ENCODE results near the gene C17orf107. TPM values are rescaled to one million over a fixed set of nuclear protein-coding genes. Genes with fewer than 3 reads are reported as not detected.

The C17orf107 gene
- polyA plus RNA-seq, 1 experiment, result 1.0 TPM

- no peak for DNase-seq (ENCODE audit: low read depth, low spot score)
- Histone ChIP-seq H3K27ac (ENCODE audit: low read depth, low read length) (peak overlapping the region; percentile 82), H3K27me3 (ENCODE audit: control insufficient read depth, insufficient read depth, low read length) (no peaks in the 10 kb centered on the region), H3K4me3 (ENCODE audit: low read depth, low read length) (no peak overlapping the region), H3K9me3 (ENCODE audit: control insufficient read depth, insufficient read depth, low read length) (peaks cover 3% of the 10 kb centered on the region; the same call in 1 of the 2 replicates)
- ChIA-PET CTCF (no interaction called here), POLR2A (interaction anchor here (1.3 kb wide), 1 partner anchor 9 kb away, joined by 3 read pairs; no protein-coding TSS in a partner anchor)
- no peak for TF ChIP-seq CTCF (IDR thresholded peaks at IDR 0.05; ENCODE audit: low read depth, low read length)
Observed at GRCh38 chr17:4944163-4944553, 44.8 kb downstream of the C17orf107 start.

DNA sequence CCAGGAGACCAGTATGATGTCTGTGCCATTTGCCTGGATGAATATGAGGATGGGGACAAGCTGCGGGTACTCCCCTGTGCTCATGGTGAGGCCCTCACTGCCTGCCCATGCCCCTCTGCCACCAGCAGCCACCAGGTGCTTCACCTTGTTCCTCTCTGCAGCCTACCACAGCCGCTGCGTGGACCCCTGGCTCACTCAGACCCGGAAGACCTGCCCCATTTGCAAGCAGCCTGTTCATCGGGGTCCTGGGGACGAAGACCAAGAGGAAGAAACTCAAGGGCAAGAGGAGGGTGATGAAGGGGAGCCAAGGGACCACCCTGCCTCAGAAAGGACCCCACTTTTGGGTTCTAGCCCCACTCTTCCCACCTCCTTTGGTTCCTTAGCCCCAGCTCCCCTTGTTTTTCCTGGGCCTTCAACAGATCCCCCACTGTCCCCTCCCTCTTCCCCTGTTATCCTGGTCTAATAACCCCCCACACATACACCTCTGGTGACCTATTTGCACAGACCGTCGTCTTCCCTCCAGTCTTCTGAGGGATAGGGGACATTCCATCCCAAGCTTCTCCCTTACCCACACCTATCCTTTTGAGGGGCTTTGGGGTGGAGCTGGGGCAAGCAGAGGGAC, 45.3 kb downstream of the C17orf107 start:
- peak overlapping the region; percentile 99 for H3K4me3 ChIP-seq (ENCODE audit: low read depth, low read length)
- TF ChIP-seq CTCF (IDR thresholded peaks at IDR 0.05; ENCODE audit: low read depth, low read length), result no peak
- POLR2A ChIA-PET, result interaction anchor here (1.3 to 9.1 kb wide), 2 partner anchors 9 to 23 kb away, joined by 3 to 128 read pairs; partner anchors contain the start of gene SPAG7
- peak overlapping the region; percentile 82 for H3K27ac ChIP-seq (ENCODE audit: low read depth, low read length)
- DNase-seq (ENCODE audit: low read depth, low spot score), result no peak
- CTCF ChIA-PET, result interaction anchor here (0.9 to 1.1 kb wide), 2 partner anchors 36 to 43 kb away, joined by 3 to 4 read pairs; partner anchors contain the start of gene CAMTA2
- H3K27me3 ChIP-seq (ENCODE audit: control insufficient read depth, insufficient read depth, low read length), result no peaks in the 10 kb centered on the region
- H3K9me3 ChIP-seq (ENCODE audit: control insufficient read depth, insufficient read depth, low read length), result peaks cover 3% of the 10 kb centered on the region; the same call in 1 of the 2 replicates

DNA sequence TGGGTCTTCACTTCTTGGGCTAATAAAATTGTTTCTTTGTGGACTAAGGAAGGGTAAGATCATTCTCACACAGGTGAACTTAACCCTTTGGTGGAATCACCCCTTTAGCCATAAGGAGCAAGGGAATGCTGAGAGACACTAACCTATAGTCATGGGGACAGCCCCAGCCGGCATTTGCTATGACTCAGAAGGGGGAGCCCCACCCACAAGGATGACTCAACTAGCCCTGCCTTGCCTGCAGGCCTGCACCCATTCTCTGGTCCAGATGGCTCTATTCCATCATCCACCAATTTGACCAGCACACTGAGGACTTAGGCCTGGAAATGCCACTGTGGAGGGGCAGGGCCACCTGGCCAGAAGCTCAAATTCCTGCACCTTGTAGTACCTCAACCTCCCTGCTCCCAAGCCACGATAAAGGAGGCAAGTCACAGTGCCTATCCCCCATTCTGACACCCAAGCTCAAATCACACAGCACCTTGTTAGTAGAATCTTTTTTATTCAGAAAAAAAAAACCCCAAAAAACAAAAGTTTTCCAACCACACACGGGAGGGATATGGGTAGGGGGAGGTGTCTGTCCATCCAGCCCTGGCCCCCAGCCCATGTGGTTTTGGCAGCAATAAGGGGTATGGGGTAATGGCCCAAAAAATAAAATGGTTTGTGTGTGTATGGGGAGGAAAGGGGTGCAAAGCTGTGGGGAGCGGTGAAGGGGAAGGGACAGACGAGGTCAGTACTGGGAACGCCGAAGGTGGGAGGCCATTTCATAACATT, 46.0 kb downstream of the C17orf107 start:
- TF ChIP-seq CTCF (IDR thresholded peaks at IDR 0.05; ENCODE audit: low read depth, low read length), result no peak
- peak overlapping the region; percentile 99 for H3K4me3 ChIP-seq (ENCODE audit: low read depth, low read length)
- ChIA-PET CTCF (interaction anchor here (0.9 to 1.1 kb wide), 2 partner anchors 37 to 42 kb away, joined by 3 to 4 read pairs; partner anchors contain the start of gene CAMTA2), POLR2A (interaction anchor here (9.1 kb wide), 1 partner anchor 22 kb away, joined by 128 read pairs; the partner anchor contains the start of gene SPAG7)
- H3K27ac ChIP-seq (ENCODE audit: low read depth, low read length), result peak overlapping the region; percentile 82
- no peaks in the 10 kb centered on the region for H3K27me3 ChIP-seq (ENCODE audit: control insufficient read depth, insufficient read depth, low read length)
- H3K9me3 ChIP-seq (ENCODE audit: control insufficient read depth, insufficient read depth, low read length), result peaks cover 3% of the 10 kb centered on the region; the same call in 1 of the 2 replicates
- DNase-seq (ENCODE audit: low read depth, low spot score), result peak; percentile 75

GRCh38 chr17:4945944-4946280, 46.6 kb downstream of the C17orf107 start:
- DNase-seq (ENCODE audit: low read depth, low spot score), result no peak
- no peaks in the 10 kb centered on the region for H3K27me3 ChIP-seq (ENCODE audit: control insufficient read depth, insufficient read depth, low read length)
- peak overlapping the region; percentile 99 for H3K4me3 ChIP-seq (ENCODE audit: low read depth, low read length)
- TF ChIP-seq CTCF (IDR thresholded peaks at IDR 0.05; ENCODE audit: low read depth, low read length), result no peak
- CTCF ChIA-PET, result interaction anchor here (0.6 kb wide), 1 partner anchor 42 kb away, joined by 3 read pairs; no protein-coding TSS in a partner anchor
- peaks cover 3% of the 10 kb centered on the region; the same call in 1 of the 2 replicates for H3K9me3 ChIP-seq (ENCODE audit: control insufficient read depth, insufficient read depth, low read length)
- POLR2A ChIA-PET, result interaction anchor here (9.1 kb wide), 1 partner anchor 21 kb away, joined by 128 read pairs; the partner anchor contains the start of gene SPAG7
- H3K27ac ChIP-seq (ENCODE audit: low read depth, low read length), result peak overlapping the region; percentile 82

All from AG04450 (cell line).